Stimulated activated CD8-positive, alpha-beta memory T cell treated with anti-CD3 and anti-CD28 coated beads, Interleukin-4, amount 100 ng/mL, for 24 hours (primary cell): Measurements from ENCODE around the gene ARID3B.
"Not testable (repeated sequence)": the region's sequence is repeated elsewhere in the genome, so short reads cannot be mapped to it uniquely, and the experiment has no call there.

Source experiments
- DNase-seq: peaks from one replicate; pipeline ENCODE4 v3.0.0-alpha.2; 2020; ENCODE audit warnings: low read depth

ARID3B gene

GRCh38 chr15:74568594-74568993 is 27.6 kb downstream of the ARID3B start:
- no peak for DNase-seq

- DNase-seq, result no peak
Observed at GRCh38 chr15:74569731-74570070, 28.7 kb downstream of the ARID3B start.

DNA sequence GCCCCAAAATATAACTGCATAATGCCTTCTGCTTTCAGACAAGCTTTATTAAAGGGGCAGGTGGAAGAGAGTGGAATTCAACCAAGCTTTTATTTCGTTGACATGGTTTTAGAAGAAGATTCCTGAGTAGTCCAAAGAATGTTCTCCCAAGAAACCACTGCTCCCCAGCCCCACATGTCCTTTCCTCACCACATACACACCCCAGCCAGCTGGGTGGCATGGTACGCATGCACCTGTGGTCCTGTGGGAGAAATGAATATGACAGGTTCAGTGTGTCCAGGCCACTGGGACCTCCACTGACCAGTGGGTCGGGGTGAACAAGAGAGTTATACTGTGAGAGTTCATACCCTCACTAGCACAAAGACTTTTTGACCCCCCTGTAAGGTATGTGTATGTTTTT is 30.2 kb downstream of the ARID3B start:
- no peak for DNase-seq

- no peak for DNase-seq
Observed at GRCh38 chr15:74573987-74574386, 33.0 kb downstream of the ARID3B start.

GRCh38 chr15:74578496-74578994 is 37.5 kb downstream of the ARID3B start:
- no peak for DNase-seq

GRCh38 chr15:74579001-74579400 is 38.0 kb downstream of the ARID3B start:
- DNase-seq, result no peak

- no peak for DNase-seq
Observed at GRCh38 chr15:74580538-74581350, 39.7 kb downstream of the ARID3B start.

DNA sequence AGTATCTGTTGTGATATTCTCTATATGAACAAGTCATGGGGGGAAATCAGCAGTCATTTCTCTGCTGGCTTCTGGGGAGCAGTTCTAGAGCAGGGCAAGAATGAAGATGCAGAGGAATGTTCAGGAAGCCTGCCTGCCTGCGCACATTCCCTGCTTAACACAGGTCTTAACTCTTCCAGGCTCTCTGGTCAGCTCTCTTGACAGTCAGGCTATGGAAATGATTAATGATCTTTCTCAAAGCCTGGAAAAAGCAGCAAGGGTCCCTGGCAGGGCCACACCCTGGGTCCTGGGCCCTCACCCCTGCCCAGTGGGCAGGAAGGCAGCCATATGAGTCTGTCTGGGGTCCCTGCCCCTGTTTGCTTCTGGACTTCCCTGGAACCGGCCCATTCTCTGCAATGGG is 43.2 kb downstream of the ARID3B start:
- DNase-seq, result no peak

- no peak for DNase-seq
Observed at GRCh38 chr15:74584779-74585178, 43.8 kb downstream of the ARID3B start.

- DNase-seq, result no peak
Observed at GRCh38 chr15:74585191-74585590, 44.2 kb downstream of the ARID3B start.

GRCh38 chr15:74585857-74586256 is 44.8 kb downstream of the ARID3B start:
- no peak for DNase-seq

DNA sequence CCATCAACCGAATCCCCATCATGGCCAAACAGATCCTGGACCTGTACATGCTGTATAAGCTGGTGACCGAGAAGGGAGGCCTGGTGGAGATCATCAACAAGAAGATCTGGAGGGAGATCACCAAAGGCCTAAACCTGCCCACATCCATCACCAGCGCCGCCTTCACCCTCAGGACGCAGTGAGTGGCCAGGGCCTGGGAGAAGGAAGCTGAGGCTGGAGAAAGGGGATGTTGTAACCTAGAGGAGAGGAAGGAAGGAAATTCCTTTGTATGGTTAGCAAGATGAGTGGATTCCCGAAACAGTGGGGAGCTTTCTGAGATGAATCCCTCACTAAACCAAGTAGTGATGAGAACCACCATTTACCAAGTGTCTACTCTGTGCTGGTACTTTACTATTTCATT is 48.8 kb downstream of the ARID3B start:
- DNase-seq, result no peak

DNA sequence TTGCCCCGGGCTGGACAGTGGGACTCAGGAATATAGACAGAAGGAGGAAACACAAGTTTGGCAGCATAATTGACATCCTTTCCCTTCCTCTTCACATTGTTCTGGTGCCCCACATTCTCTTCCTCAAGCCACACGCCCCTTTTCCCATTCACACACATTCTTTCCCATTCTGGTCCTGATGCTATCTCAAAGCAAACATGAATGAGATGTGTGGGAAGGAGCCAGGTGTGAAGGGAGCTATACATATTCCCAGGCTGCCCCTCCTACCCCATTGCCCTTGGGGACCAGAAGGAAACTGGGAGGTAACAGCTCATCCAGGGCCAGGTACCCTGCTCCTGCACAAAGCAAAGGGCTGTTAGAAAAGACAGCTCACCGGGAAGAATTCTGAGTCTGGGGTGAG is 51.2 kb downstream of the ARID3B start:
- DNase-seq, result no peak

DNA sequence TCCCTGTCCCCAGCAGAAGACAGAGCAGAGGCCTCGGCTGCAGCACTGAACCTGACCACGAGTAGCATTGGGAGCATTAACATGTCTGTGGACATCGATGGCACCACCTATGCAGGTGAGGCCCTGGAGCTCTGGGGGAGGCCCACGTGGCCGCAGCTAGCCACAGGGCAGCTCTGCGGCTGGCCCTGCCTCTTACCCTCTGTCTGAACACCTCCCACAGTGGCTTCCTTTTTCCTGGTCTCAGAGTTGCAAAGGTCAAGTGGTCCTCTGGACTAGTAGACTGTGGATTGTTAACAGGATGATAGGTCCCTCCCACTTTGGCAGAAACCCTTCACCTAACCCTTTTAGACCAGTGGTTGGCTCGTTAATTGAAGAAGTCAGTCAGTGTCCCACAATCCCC is 52.1 kb downstream of the ARID3B start:
- no peak for DNase-seq

DNA sequence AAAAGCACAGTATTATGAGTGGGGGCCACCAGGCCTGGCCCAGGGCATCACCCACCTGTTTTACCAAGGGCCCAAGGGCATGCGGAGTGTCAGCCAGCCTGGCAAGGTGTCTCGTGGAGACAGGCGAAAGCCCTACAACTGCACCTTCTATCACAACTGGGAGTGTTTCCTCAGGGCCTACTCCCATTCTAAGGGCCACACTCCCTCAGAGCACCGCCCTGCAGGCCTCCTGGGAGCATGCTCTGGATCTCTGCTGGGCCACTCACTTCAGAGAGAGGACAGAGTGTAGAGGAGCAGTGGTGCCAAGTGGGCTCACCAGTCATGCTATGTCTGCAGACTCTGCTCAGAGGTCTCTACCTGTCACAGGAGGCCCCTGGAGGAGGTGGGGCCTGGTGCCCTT is 53.4 kb downstream of the ARID3B start:
- DNase-seq, result no peak

- DNase-seq, result no peak
Observed at GRCh38 chr15:74595271-74595670, 54.3 kb downstream of the ARID3B start.

DNA sequence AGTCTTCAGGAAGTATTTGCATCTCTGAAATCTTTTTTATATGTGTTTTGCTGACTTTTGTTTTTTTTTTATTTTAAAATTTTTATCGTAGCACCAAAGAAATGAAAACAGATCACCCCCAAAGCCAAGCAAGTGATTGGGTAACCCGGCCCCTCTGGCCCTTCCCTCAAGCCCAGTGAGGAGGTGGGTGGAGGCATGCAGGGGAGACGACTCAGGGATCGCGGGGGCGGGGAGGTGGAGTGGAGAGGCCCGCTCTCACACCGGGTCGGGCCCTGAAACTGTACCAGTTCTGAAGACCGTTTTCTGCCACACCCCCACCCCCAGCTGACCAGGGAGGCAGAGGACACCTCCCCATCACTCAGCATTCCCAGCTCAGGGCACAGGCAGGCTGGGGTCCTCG is 55.7 kb downstream of the ARID3B start:
- DNase-seq, result not testable (repeated sequence)

DNA sequence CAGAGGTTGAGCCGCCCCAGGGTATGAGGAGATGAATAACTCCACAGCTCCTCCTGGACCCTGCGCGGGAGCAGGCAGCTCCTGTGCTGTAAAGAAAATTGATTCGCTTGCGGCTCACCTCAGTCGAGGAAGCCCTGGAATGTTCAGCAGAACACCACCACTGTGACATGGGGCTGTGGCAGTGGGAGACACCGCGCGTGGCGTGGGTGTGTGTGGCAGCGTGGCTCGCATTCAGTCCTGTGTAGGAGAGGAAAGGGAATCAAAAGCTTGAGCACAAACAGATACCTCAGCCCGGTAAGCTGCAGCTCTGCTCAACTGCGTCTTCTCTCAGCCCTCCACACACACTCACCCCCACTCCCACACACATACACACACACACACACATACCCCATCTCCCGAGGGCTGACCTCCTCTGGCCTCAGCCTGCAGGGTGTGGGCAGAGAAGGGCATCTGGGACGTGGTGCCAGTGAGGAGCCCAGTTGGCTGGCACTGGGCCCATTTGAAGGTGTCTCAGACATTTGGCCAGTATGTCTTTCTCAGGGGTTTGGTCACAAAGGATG is 56.2 kb downstream of the ARID3B start:
- DNase-seq, result not testable (repeated sequence)

DNA sequence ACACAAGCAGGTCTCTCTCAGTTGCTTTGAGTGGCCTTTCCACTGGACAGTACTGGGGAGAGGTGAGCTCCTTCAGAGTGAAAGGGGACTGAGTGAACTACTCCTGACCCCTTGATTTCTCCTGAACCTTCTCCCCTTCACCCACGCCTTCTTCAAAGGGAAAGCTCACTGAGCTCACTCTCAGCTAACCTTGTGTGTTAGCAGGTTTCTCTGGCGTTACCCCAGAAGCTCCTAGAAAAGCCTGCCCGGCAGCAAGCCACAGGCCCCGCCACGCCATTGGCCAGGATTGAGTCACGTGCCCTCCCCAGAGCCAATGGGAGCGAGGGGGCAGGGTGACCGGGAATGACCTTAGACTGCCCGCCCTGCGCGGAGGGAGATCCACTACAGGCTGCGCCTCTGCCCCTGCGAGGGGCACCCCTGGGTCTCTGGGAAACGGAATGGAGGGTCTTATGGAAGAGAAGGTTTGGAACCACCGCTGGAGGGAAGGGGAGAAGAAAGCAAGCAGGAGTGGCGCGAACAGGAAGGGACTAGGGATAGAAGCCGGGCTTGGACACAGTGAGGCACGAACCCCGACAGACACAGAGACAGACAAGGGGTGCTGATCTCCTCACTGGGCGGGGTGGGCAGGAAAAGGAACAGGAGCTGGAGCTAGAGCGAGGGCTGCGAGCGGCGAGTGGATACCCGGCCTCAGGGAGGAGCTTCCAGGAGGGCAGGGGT is 57.3 kb downstream of the ARID3B start:
- peak; percentile 84 for DNase-seq

- DNase-seq, result no peak
Observed at GRCh38 chr15:74599156-74599555, 58.1 kb downstream of the ARID3B start.

DNA sequence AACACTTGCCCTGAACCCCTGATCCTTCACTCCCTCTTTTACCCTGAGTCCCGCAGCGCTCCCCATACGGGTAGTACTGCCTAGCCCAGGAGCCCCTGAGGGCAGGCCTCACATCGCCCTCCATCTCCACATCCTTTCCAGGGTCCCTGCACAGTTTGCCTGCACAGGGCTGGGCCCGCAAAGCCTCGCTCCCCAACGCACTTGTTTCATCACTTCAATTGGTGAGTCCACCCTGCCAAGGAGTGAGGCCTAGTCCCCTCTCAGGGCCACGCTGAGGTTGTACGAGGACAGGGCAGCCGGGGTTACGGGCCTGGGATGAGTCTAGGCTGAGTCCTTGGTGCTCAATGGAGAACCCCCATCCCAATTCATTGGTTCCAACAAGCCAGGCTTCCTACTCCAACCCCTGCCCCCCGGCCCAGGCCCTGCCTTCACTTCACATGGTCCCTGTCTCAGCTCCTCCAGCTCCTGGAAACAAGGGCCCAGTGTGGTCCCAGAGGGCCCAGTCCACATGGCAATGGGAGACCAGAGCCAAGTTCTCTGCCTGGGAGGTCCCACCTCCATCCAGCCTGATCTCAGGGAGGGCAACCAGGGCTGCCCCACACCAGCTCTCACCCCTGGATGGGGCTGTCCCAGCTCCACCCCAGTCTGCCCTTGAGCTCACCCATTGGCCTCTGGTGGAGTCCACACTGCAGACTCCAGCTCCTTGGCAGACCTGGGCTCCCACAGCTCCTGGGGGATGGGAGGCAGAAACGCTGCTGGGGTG is 62.2 kb downstream of the ARID3B start:
- no peak for DNase-seq
